ENCODE results near the gene WDR18. TPM values are rescaled to one million over a fixed set of nuclear protein-coding genes. Genes with fewer than 3 reads are reported as not detected.

WDR18 gene
- total RNA-seq, 1 experiment from 2014 or later: 44.0 TPM

- Histone ChIP-seq H3K27me3 (ENCODE audit: control insufficient read depth, insufficient read depth, low read length) (no peaks in the 10 kb centered on the region), H3K27ac (ENCODE audit: low read length) (no peak overlapping the region), H3K36me3 (ENCODE audit: control insufficient read depth, insufficient read depth, low read length) (no peaks in the 10 kb centered on the region), H3K9me3 (ENCODE audit: control insufficient read depth, insufficient read depth, low read depth, low read length) (no peaks in the 10 kb centered on the region), H3K4me1 (ENCODE audit: control insufficient read depth, insufficient read depth, low read length) (no peaks in the 10 kb centered on the region; the same call in 1 of the 2 replicates), H3K4me3 (ENCODE audit: low read depth in 2 of 2, low read length in 2 of 2) (no peak overlapping the region)
- TF ChIP-seq TCF7L2 (IDR thresholded peaks at IDR 0.05; ENCODE audit: low read depth, low read length): no peak
- no peak for TF ChIP-seq POLR2AphosphoS5 (IDR thresholded peaks at IDR 0.05; ENCODE audit: low read depth, low read length)
- TF ChIP-seq, protein P1, sequence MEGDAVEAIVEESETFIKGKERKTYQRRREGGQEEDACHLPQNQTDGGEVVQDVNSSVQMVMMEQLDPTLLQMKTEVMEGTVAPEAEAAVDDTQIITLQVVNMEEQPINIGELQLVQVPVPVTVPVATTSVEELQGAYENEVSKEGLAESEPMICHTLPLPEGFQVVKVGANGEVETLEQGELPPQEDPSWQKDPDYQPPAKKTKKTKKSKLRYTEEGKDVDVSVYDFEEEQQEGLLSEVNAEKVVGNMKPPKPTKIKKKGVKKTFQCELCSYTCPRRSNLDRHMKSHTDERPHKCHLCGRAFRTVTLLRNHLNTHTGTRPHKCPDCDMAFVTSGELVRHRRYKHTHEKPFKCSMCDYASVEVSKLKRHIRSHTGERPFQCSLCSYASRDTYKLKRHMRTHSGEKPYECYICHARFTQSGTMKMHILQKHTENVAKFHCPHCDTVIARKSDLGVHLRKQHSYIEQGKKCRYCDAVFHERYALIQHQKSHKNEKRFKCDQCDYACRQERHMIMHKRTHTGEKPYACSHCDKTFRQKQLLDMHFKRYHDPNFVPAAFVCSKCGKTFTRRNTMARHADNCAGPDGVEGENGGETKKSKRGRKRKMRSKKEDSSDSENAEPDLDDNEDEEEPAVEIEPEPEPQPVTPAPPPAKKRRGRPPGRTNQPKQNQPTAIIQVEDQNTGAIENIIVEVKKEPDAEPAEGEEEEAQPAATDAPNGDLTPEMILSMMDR (IDR thresholded peaks at IDR 0.05): no peak
- no peak for TF ChIP-seq REST (IDR thresholded peaks at IDR 0.05; ENCODE audit: insufficient read depth in 1 of 2, low read depth in 2 of 2, low read length in 1 of 2)
- no peak for TF ChIP-seq SIN3A (IDR thresholded peaks at IDR 0.05; ENCODE audit: borderline replicate concordance, insufficient read depth, low read depth, low read length)
- BruUV-seq (replicated peaks): no TSS peak
- POLR2A ChIA-PET: no interaction called here
- intact Hi-C loops (cut with micrococcal nuclease; ENCODE audit: unreplicated experiment): no loop called here
- no peak for ATAC-seq
- no peak for DNase-seq (ENCODE audit: low read depth, low spot score)
- CTCF ChIA-PET: no interaction called here
- in situ Hi-C loops (cut with HindIII; ENCODE audit: low pct_unique_long_range_greater_than_20kb, low sequenced_read_pairs): no loop called here
Observed at GRCh38 chr19:1007399-1008251, 23.5 kb downstream of the WDR18 start.

DNA sequence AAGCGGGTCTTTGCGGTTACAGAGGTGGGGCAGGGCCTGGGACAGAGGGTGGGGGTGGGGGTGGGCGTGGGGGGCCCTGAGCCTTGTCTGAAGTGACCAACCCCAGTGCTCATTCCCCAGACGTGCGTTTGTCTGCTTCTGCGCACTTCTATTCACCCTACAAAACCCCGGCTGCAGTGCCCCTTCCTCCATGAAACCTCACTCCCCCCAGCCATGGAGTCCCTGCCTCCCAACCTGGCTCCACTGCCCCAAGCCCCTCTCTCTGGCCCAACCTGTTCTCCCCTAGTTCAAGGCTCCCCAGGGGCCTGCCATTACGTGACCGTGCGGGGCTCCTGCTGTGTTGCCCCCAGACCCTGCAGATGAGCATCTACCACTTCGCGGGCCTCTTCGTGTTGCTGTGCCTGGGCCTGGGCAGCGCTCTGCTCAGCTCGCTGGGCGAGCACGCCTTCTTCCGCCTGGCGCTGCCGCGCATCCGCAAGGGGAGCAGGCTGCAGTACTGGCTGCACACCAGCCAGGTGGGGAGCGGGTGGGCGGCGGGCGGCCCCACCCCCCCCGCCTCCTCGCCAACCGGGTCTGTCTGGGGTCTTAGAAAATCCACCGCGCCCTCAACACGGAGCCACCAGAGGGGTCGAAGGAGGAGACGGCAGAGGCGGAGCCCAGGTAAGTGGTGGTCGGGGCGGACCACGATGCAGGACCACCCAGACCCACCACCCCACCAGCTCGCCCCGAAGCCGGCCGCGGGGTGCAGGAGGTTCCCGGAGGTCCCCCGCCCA lies 24.3 kb downstream of the WDR18 start:
- in situ Hi-C loops (cut with HindIII; ENCODE audit: low pct_unique_long_range_greater_than_20kb, low sequenced_read_pairs): no loop called here
- Histone ChIP-seq H3K27me3 (ENCODE audit: control insufficient read depth, insufficient read depth, low read length) (no peaks in the 10 kb centered on the region), H3K4me1 (ENCODE audit: control insufficient read depth, insufficient read depth, low read length) (no peaks in the 10 kb centered on the region; the same call in 1 of the 2 replicates), H3K27ac (ENCODE audit: low read length) (no peak overlapping the region), H3K4me3 (ENCODE audit: low read depth in 2 of 2, low read length in 2 of 2) (no peak overlapping the region), H3K9me3 (ENCODE audit: control insufficient read depth, insufficient read depth, low read depth, low read length) (no peaks in the 10 kb centered on the region), H3K36me3 (ENCODE audit: control insufficient read depth, insufficient read depth, low read length) (no peaks in the 10 kb centered on the region)
- ChIA-PET CTCF (no interaction called here), POLR2A (no interaction called here)
- no TSS peak for BruUV-seq (replicated peaks)
- TF ChIP-seq, protein P1 (IDR thresholded peaks at IDR 0.05): no peak
- no peak for TF ChIP-seq POLR2AphosphoS5 (IDR thresholded peaks at IDR 0.05; ENCODE audit: low read depth, low read length)
- no peak for TF ChIP-seq TCF7L2 (IDR thresholded peaks at IDR 0.05; ENCODE audit: low read depth, low read length)
- TF ChIP-seq SIN3A (IDR thresholded peaks at IDR 0.05; ENCODE audit: borderline replicate concordance, insufficient read depth, low read depth, low read length): no peak
- TF ChIP-seq REST (IDR thresholded peaks at IDR 0.05; ENCODE audit: insufficient read depth in 1 of 2, low read depth in 2 of 2, low read length in 1 of 2): no peak
- ATAC-seq (no peak), DNase-seq (ENCODE audit: low read depth, low spot score) (no peak)
- intact Hi-C loops (cut with micrococcal nuclease; ENCODE audit: unreplicated experiment): no loop called here
